ENCODE measurements around the gene RFX2.

- TF ChIP-seq YY1 (IDR thresholded peaks at IDR 0.05; ENCODE audit: insufficient read depth, insufficient read length) (no peak), ZNF274 (IDR thresholded peaks at IDR 0.05; ENCODE audit: low read depth, low read length) (no peak)
Observed at GRCh38 chr19:5997371-5997770, 112.9 kb downstream of the RFX2 start.

Measured in NT2/D1 (cell line).